BE2C (cell line): ENCODE results near the gene MRPS34.

Experiments used
- DNase-seq: peaks from one replicate; pipeline ENCODE4 v3.0.0-alpha.2; 2020
- H3K27me3 ChIP-seq: fragments of 250-450 bp; sonication (Bioruptor Pico); 2 replicates; pipeline ENCODE4 v1.5.1; 2020; ENCODE audit warnings: mild to moderate bottlenecking
- H3K36me3 ChIP-seq: fragments of 250-450 bp; sonication (Bioruptor Pico); 2 replicates; pipeline ENCODE4 v1.5.1; 2020; ENCODE audit warnings: mild to moderate bottlenecking
- H3K4me1 ChIP-seq: fragments of 250-450 bp; sonication (Bioruptor Pico); 2 replicates; pipeline ENCODE4 v1.5.1; 2020
- H3K4me3 ChIP-seq: 2 replicates; pipeline ENCODE4 v1.5.1; 2011; ENCODE audit warnings: low read depth, low read length
- H3K9me3 ChIP-seq: fragments of 250-450 bp; sonication (Bioruptor Pico); 2 replicates; pipeline ENCODE4 v1.5.1; 2020
- CTCF ChIP-seq: IDR thresholded peaks from 2 replicates; pipeline ENCODE4 v1.5.1; 2012; ENCODE audit warnings: mild to moderate bottlenecking, low read depth, low read length

Gene MRPS34

GRCh38 chr16:1745900-1746692 is 26.8 kb downstream of the MRPS34 start:
- H3K36me3 ChIP-seq, result peaks cover 29% of the 10 kb centered on the region
- H3K4me3 ChIP-seq, result no peak overlapping the region
- no peaks in the 10 kb centered on the region for H3K4me1 ChIP-seq
- H3K27me3 ChIP-seq, result no peaks in the 10 kb centered on the region
- no peaks in the 10 kb centered on the region for H3K9me3 ChIP-seq
- no peak for DNase-seq
- TF ChIP-seq CTCF, result no peak

- Histone ChIP-seq H3K36me3 (peaks cover 34% of the 10 kb centered on the region), H3K4me1 (no peaks in the 10 kb centered on the region), H3K27me3 (no peaks in the 10 kb centered on the region), H3K4me3 (no peak overlapping the region), H3K9me3 (no peaks in the 10 kb centered on the region)
- TF ChIP-seq CTCF, result no peak
- no peak for DNase-seq
Observed at GRCh38 chr16:1745181-1745899, 27.6 kb downstream of the MRPS34 start.

GRCh38 chr16:1744338-1744840 is 28.5 kb downstream of the MRPS34 start:
- H3K9me3 ChIP-seq, result no peaks in the 10 kb centered on the region
- H3K4me1 ChIP-seq, result no peaks in the 10 kb centered on the region
- no peak overlapping the region for H3K4me3 ChIP-seq
- DNase-seq, result no peak
- H3K36me3 ChIP-seq, result peaks cover 30% of the 10 kb centered on the region
- no peaks in the 10 kb centered on the region for H3K27me3 ChIP-seq
- no peak for TF ChIP-seq CTCF

GRCh38 chr16:1743376-1744337 is 29.3 kb downstream of the MRPS34 start:
- TF ChIP-seq CTCF, result no peak
- Histone ChIP-seq H3K36me3 (peaks cover 29% of the 10 kb centered on the region), H3K9me3 (no peaks in the 10 kb centered on the region), H3K4me1 (no peaks in the 10 kb centered on the region), H3K27me3 (no peaks in the 10 kb centered on the region), H3K4me3 (no peak overlapping the region)
- DNase-seq, result no peak

- no peaks in the 10 kb centered on the region for H3K4me1 ChIP-seq
- no peak for DNase-seq
- no peaks in the 10 kb centered on the region for H3K9me3 ChIP-seq
- H3K27me3 ChIP-seq, result no peaks in the 10 kb centered on the region
- no peak overlapping the region for H3K4me3 ChIP-seq
- H3K36me3 ChIP-seq, result peaks cover 19% of the 10 kb centered on the region
- no peak for TF ChIP-seq CTCF
Observed at GRCh38 chr16:1741553-1742165, 31.3 kb downstream of the MRPS34 start.
